ENCODE measurements around the gene C2orf76. TPM values are rescaled to one million over a fixed set of nuclear protein-coding genes. Genes with fewer than 3 reads are reported as not detected.

Gene C2orf76
- total and polyA plus RNA-seq, 12 donors = 2.2 to 47.4 (median 16.9) TPM

GRCh38 chr2:119317554-119317953, 49.1 kb downstream of the C2orf76 start:
- no peaks in the 10 kb centered on the region for H3K27me3 ChIP-seq
- no peak overlapping the region for H3K27ac ChIP-seq
- H3K9me3 ChIP-seq (replicated peaks in 1 of 3) = no peaks in the 10 kb centered on the region
- WGBS, 4 donors = 95 to 98% (median 96%) methylated on average over 1 of the region's 1 CpG
- H3K4me3 ChIP-seq = no peak overlapping the region
- no peak for DNase-seq
- TF ChIP-seq POLR2A (IDR thresholded peaks at IDR 0.05) (no peak), CTCF (IDR thresholded peaks at IDR 0.05) (no peak)
- intact Hi-C loops (cut with DNase I) = no loop called here
- H3K4me1 ChIP-seq (replicated peaks in 1 of 2) = no peaks in the 10 kb centered on the region
- no peaks in the 10 kb centered on the region for H3K36me3 ChIP-seq (replicated peaks in 1 of 2)

- DNase-seq = no peak
- H3K4me3 ChIP-seq = no peak overlapping the region
- WGBS, 4 donors = 75 to 83% (median 79%) methylated on average over 3 of the region's 3 CpGs
- H3K27ac ChIP-seq = no peak overlapping the region
- no peak for TF ChIP-seq POLR2A (IDR thresholded peaks at IDR 0.05)
- TF ChIP-seq CTCF (IDR thresholded peaks at IDR 0.05) = no peak
- H3K27me3 ChIP-seq = no peaks in the 10 kb centered on the region
- no peaks in the 10 kb centered on the region for H3K36me3 ChIP-seq (replicated peaks in 1 of 2)
- intact Hi-C loops (cut with DNase I) = no loop called here
- H3K9me3 ChIP-seq (replicated peaks in 1 of 3) = no peaks in the 10 kb centered on the region
- H3K4me1 ChIP-seq (replicated peaks in 1 of 2) = no peaks in the 10 kb centered on the region
These were observed 50.6 kb downstream of the C2orf76 start for GRCh38 chr2:119316066-119316465.

DNA sequence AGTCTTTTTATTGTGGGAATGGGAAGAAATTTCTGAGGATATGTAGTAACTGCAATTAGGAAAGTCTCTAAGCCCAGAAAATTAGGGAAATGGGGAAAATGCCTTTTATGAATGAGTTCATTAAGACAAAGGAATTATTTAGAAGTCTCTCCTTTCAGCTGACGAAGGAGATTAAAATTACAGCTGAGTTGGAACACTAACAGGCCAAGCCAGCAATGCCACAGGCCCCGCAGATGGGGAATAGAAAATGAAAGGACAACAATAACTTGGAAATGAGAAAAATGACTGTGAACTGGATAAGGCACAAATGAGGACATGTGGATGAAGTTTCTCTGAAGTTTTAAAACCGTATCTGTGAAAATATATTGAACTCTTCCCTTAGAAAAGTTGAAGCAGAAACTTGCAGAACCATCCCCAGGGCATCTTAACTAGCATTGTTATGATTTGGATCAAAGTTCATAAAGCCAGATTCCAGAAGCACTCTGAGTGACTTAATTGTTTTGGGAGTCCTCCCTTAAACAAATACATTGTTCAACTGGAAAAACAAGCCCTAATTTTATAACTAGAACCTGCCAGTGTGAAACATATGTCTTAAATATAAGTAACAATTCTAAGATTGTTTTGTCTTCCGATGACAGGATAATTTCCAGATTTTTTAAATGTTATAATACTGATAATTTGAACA, 51.3 kb downstream of the C2orf76 start:
- no peak overlapping the region for H3K4me3 ChIP-seq
- no peak overlapping the region for H3K27ac ChIP-seq

GRCh38 chr2:119311831-119312230, 54.8 kb downstream of the C2orf76 start:
- Histone ChIP-seq H3K4me3 (no peak overlapping the region), H3K36me3 (replicated peaks in 1 of 2) (no peaks in the 10 kb centered on the region), H3K27ac (no peak overlapping the region), H3K9me3 (replicated peaks in 1 of 3) (no peaks in the 10 kb centered on the region), H3K4me1 (replicated peaks in 1 of 2) (no peaks in the 10 kb centered on the region), H3K27me3 (no peaks in the 10 kb centered on the region)
- intact Hi-C loops (cut with DNase I) = no loop called here
- WGBS, 4 donors = 89 to 92% (median 91%) methylated on average over 9 of the region's 9 CpGs
- DNase-seq = no peak
- TF ChIP-seq CTCF (IDR thresholded peaks at IDR 0.05) = no peak
- no peak for TF ChIP-seq POLR2A (IDR thresholded peaks at IDR 0.05)

More for the DNA sequence above, 51.3 kb downstream of the C2orf76 start:
- Histone ChIP-seq H3K9me3 (replicated peaks in 1 of 3) (no peaks in the 10 kb centered on the region), H3K4me1 (replicated peaks in 1 of 2) (no peaks in the 10 kb centered on the region), H3K27me3 (no peaks in the 10 kb centered on the region), H3K36me3 (replicated peaks in 1 of 2) (no peaks in the 10 kb centered on the region)
- no peak for DNase-seq
- 62 to 76% (median 64%) methylated on average over 4 of the region's 4 CpGs for WGBS, 4 donors
- intact Hi-C loops (cut with DNase I) = no loop called here
- TF ChIP-seq CTCF (IDR thresholded peaks at IDR 0.05) (no peak), POLR2A (IDR thresholded peaks at IDR 0.05) (no peak)

Measured in adrenal gland (tissue), 12 donors.